OCI-LY3 (cell line): ENCODE data around the gene ADARB2.

ENCODE experiments used
- EZH2phosphoT487 ChIP-seq: fragments of 200-600 bp; shearing (Covaris generic); IDR thresholded peaks from 2 replicates; pipeline ENCODE4 v1.6.1; 2018; ENCODE audit warnings: antibody characterized with exemption, mixed run types, low read depth
- TF ChIP-seq, protein P1 (sequence below): fragments of 200-600, 300-600 bp; sonication (generic); IDR thresholded peaks from 2 replicates; pipeline ENCODE4 v1.5.1; 2014; ENCODE audit warnings: antibody characterized with exemption, low read length, low read depth

DNA sequence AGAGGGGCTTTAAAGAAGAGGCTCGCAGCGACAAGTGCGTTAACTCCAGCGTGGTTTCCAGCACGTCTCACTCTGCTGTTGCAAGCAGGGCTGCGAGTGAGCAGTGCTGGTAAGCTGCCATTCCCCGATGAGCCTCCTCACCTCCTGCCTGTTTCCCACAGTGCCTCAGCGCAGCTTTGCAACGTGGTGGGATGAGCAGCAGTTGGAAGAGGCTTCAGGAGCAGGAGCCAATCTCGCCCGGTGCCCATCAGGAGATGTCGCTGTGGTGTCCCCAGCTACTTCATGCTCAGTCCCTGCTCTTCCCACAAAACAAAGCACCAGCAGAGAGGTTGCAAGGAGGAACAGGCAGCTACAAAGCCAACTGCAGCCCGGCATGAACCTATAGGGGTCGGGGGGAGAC is 2.4 kb upstream of the ADARB2 start:
- TF ChIP-seq, protein P1, sequence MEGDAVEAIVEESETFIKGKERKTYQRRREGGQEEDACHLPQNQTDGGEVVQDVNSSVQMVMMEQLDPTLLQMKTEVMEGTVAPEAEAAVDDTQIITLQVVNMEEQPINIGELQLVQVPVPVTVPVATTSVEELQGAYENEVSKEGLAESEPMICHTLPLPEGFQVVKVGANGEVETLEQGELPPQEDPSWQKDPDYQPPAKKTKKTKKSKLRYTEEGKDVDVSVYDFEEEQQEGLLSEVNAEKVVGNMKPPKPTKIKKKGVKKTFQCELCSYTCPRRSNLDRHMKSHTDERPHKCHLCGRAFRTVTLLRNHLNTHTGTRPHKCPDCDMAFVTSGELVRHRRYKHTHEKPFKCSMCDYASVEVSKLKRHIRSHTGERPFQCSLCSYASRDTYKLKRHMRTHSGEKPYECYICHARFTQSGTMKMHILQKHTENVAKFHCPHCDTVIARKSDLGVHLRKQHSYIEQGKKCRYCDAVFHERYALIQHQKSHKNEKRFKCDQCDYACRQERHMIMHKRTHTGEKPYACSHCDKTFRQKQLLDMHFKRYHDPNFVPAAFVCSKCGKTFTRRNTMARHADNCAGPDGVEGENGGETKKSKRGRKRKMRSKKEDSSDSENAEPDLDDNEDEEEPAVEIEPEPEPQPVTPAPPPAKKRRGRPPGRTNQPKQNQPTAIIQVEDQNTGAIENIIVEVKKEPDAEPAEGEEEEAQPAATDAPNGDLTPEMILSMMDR = no peak
- no peak for TF ChIP-seq EZH2phosphoT487
